HepG2 (cell line): Measurements from ENCODE around the gene CES1. TPM values are rescaled to one million over a fixed set of nuclear protein-coding genes. Genes with fewer than 3 reads are reported as not detected.

Experiments used
- ATAC-seq: fragments of 200-7000 bp; cut with Tn5 transposase; 3 replicates; pipeline ENCODE4 v1.9.1; 2020; ENCODE audit warnings: mild to moderate bottlenecking, moderate library complexity
- BruUV-seq: library from RNA; stranded (reverse); fragments of 400-500 nt; replicated peaks from 2 replicates; lab custom pipeline; 2021; lab: Mats Ljungman, UMichigan
- CTCF ChIA-PET: fragments of 300-600 bp; formaldehyde crosslinking; extraction: SDS; loops from one replicate; lab custom pipeline; 2021; ENCODE audit warnings: low total read pairs, inconsistent platforms, low intra/inter-chr PET ratio; lab: Yijun Ruan, JAX
- POLR2A ChIA-PET: fragments of 350-600 bp; sonication (Branson Sonifier 250); formaldehyde crosslinking; loops from one replicate; lab custom pipeline; 2020; ENCODE audit warnings: antibody characterized with exemption, inconsistent platforms; lab: Yijun Ruan, JAX
- DNase-seq: peaks from one replicate; pipeline ENCODE4 v3.0.0-alpha.2; 2015; ENCODE audit warnings: low spot score
- FAIRE-seq: peaks from 3 replicates; lab custom pipeline; 2011; peaks lifted over from hg19 to GRCh38; lab: Jason Lieb, UNC
- H2AFZ ChIP-seq: one replicate; pipeline ENCODE4 v1.6.1; 2011; ENCODE audit warnings: low read length, inconsistent platforms
- H3K27ac ChIP-seq: fragments of 300-600 bp; 3 replicates; pipeline ENCODE4 v1.8.0; 2011; ENCODE audit warnings: mixed run types, mild to moderate bottlenecking, mixed read lengths, low read length, inconsistent platforms; ENCODE audit not compliant: insufficient read depth; ENCODE audit errors: extremely low read length
- H3K27me3 ChIP-seq, 2 experiments: fragments of 200-600 bp in 1 of 2; 2 replicates in 1 of 2; 3 replicates in 1 of 2; pipeline versions ENCODE4 v1.6.0 to v1.8.0; 2011; ENCODE audit warnings: low read length in 2 of 2, mild to moderate bottlenecking in 2 of 2, moderate library complexity in 2 of 2, inconsistent platforms in 1 of 2; ENCODE audit not compliant: insufficient read depth in 2 of 2, control insufficient read depth in 1 of 2
- H3K36me3 ChIP-seq, 2 experiments: fragments of 200-600 bp in 1 of 2; replicated peaks in 1 of 2; 2 replicates in 1 of 2; 3 replicates in 1 of 2; pipeline versions ENCODE4 v1.5.1 to v1.8.0; 2011; ENCODE audit warnings: low read length in 2 of 2, inconsistent platforms in 1 of 2; ENCODE audit not compliant: insufficient read depth in 2 of 2, control insufficient read depth in 1 of 2
- H3K4me1 ChIP-seq: 2 replicates; pipeline ENCODE4 v1.5.1; 2012; ENCODE audit warnings: low read length, inconsistent platforms; ENCODE audit not compliant: insufficient read depth
- H3K4me2 ChIP-seq: 2 replicates; pipeline ENCODE4 v1.6.0; 2011; ENCODE audit warnings: low read depth, low read length, inconsistent platforms
- H3K4me3 ChIP-seq, 3 experiments: fragments of 200-600 bp in 1 of 3; sonication (generic), shearing (Covaris generic) in 1 of 3; replicated peaks in 1 of 3; 2 replicates each; pipeline ENCODE4 v1.5.1; 2011 to 2016; ENCODE audit warnings: low read length in 3 of 3, inconsistent platforms in 2 of 3, low read depth in 2 of 3, mild to moderate bottlenecking in 2 of 3, control low read depth in 1 of 3, mixed read lengths in 1 of 3; ENCODE audit not compliant: insufficient read depth in 1 of 3
- H3K79me2 ChIP-seq: one replicate; pipeline ENCODE4 v1.6.1; 2011; ENCODE audit warnings: low read length, inconsistent platforms; ENCODE audit not compliant: insufficient read depth
- H3K9ac ChIP-seq: 2 replicates; pipeline ENCODE4 v1.6.0; 2011; ENCODE audit warnings: mild to moderate bottlenecking, low read depth, low read length, inconsistent platforms; ENCODE audit not compliant: insufficient read depth
- H3K9me3 ChIP-seq: 2 replicates; pipeline ENCODE4 v1.5.1; 2012; ENCODE audit warnings: mild to moderate bottlenecking, low read length
- H4K20me1 ChIP-seq: 2 replicates; pipeline ENCODE4 v1.6.0; 2011; ENCODE audit warnings: inconsistent platforms, mild to moderate bottlenecking, low read length, moderate library complexity; ENCODE audit not compliant: insufficient read depth
- AGO2 ChIP-seq: fragments of 200-400 bp; formaldehyde crosslinking; optimal IDR thresholded peaks from 2 replicates; pipeline ENCODE3; 2017; ENCODE audit warnings: mild to moderate bottlenecking, low read depth, low read length, moderate library complexity
- ARNT ChIP-seq: fragments of 450-650 bp; IDR thresholded peaks from 2 replicates; pipeline ENCODE4 v1.6.1; 2017
- CAMTA2 ChIP-seq: sonication (generic); formaldehyde crosslinking; IDR thresholded peaks from 2 replicates; pipeline ENCODE4 v1.4.0; 2020; ENCODE audit warnings: mild to moderate bottlenecking, missing genetic modification reagents, borderline replicate concordance
- HNRNPLL ChIP-seq: fragments of 200-400 bp; formaldehyde crosslinking; IDR thresholded peaks from 2 replicates; pipeline ENCODE4 v1.6.1; 2017; ENCODE audit warnings: mild to moderate bottlenecking, low read depth, low read length; ENCODE audit not compliant: poor library complexity, severe bottlenecking
- NR2F1 ChIP-seq, 2 experiments: fragments of 450-650 bp in 1 of 2; formaldehyde crosslinking in 1 of 2; IDR thresholded peaks; 2 replicates each; pipeline versions ENCODE4 v1.5.0 to v1.6.1; 2016 to 2020; ENCODE audit warnings: mild to moderate bottlenecking in 1 of 2, missing compliant biosample characterization in 1 of 2, missing genetic modification reagents in 1 of 2, moderate library complexity in 1 of 2
- PITX1 ChIP-seq: sonication (generic); formaldehyde crosslinking; IDR thresholded peaks from 2 replicates; pipeline ENCODE4 v1.5.1; 2020; ENCODE audit warnings: mild to moderate bottlenecking, missing genetic modification reagents
- SAFB2 ChIP-seq: sonication (generic); formaldehyde crosslinking; IDR thresholded peaks from 2 replicates; pipeline ENCODE4 v1.5.1; 2020; ENCODE audit warnings: missing genetic modification reagents, low read depth, mild to moderate bottlenecking, borderline replicate concordance
- SIX4 ChIP-seq: sonication (generic); formaldehyde crosslinking; IDR thresholded peaks from 2 replicates; pipeline ENCODE4 v1.4.0; 2020; ENCODE audit warnings: missing genetic modification reagents
- TP53 ChIP-seq: sonication (generic); formaldehyde crosslinking; conservative IDR thresholded peaks from 2 replicates; pipeline ENCODE4 v1.4.0; 2020; ENCODE audit warnings: missing genetic modification reagents
- YEATS2 ChIP-seq: sonication (generic); formaldehyde crosslinking; IDR thresholded peaks from 2 replicates; pipeline ENCODE4 v1.4.0; 2020; ENCODE audit warnings: missing genetic modification reagents, borderline replicate concordance
- ZBTB42 ChIP-seq: sonication (generic); formaldehyde crosslinking; IDR thresholded peaks from 2 replicates; pipeline ENCODE4 v1.5.0; 2020; ENCODE audit warnings: mild to moderate bottlenecking, missing genetic modification reagents
- ZC3H4 ChIP-seq: sonication (generic); formaldehyde crosslinking; IDR thresholded peaks from 2 replicates; pipeline ENCODE4 v1.4.0; 2020; ENCODE audit warnings: missing genetic modification reagents, borderline replicate concordance
- ZMAT3 ChIP-seq: sonication (generic); formaldehyde crosslinking; conservative IDR thresholded peaks from 2 replicates; pipeline ENCODE4 v1.7.0; 2021; ENCODE audit warnings: missing genetic modification reagents
- ZNF766 ChIP-seq: sonication (generic); formaldehyde crosslinking; IDR thresholded peaks from 2 replicates; pipeline ENCODE4 v1.5.0; 2020; ENCODE audit warnings: missing genetic modification reagents, borderline replicate concordance
- WGBS: methylation state at CpG from one replicate; pipeline ENCODE4 v1.1.6; 2017; ENCODE audit warnings: low lambda C conversion rate; 5-methylcytosine and 5-hydroxymethylcytosine counted together
- in situ Hi-C: cut with HindIII; loops from 2 replicates; pipeline ENCODE4 v1.10.0; 2017; ENCODE audit warnings: low pct_unique_long_range_greater_than_20kb; ENCODE audit not compliant: extremely low pct_ligation_motif_present
- intact Hi-C: fragments of 100-400 bp; cut with micrococcal nuclease; formaldehyde crosslinking; loops from one replicate; pipeline ENCODE4 v1.10.0; 2022; ENCODE audit not compliant: unreplicated experiment
- polyA plus RNA-seq, 8 experiments: library from polyadenylated mRNA; depleted of rRNA in 3 of 8; stranded (reverse) in 7 of 8; unstranded in 1 of 8; fragments of >200 nt; fragmentation: Illumina TruSeq in 4 of 8; extraction: Trizol in 4 of 8; gene quantifications; 2 replicates each; pipeline versions ENCODE4 v1.2.1 to v1.2.3, GENCODE V29; 2011 to 2016; ENCODE audit warnings: low read depth in 4 of 8, missing spikeins in 1 of 8, mixed read lengths in 1 of 8; ENCODE audit not compliant: insufficient read depth in 1 of 8
- total RNA-seq, 5 experiments: library from RNA; depleted of rRNA; stranded (reverse); fragments of >200 nt; fragmentation: Illumina TruSeq; extraction: Trizol; gene quantifications; 2 replicates each; pipeline ENCODE4 v1.2.3, GENCODE V29; 2016; ENCODE audit warnings: low read depth in 1 of 5
- TF ChIP-seq, protein P1 (sequence below): sonication (generic); formaldehyde crosslinking; IDR thresholded peaks from 2 replicates; pipeline ENCODE4 v1.9.0; 2021; ENCODE audit warnings: missing genetic modification reagents, mild to moderate bottlenecking, borderline replicate concordance
- TF ChIP-seq, protein P2 (sequence below): sonication (generic); formaldehyde crosslinking; conservative IDR thresholded peaks from 2 replicates; pipeline ENCODE4 v1.4.0; 2020; ENCODE audit warnings: mild to moderate bottlenecking, missing genetic modification reagents, moderate library complexity

The CES1 gene
- total and polyA plus RNA-seq, 2 of the 13 experiments (the other 11 are each of a cell fraction or from before 2014, with no cell fraction given) = 136 to 198 TPM

DNA sequence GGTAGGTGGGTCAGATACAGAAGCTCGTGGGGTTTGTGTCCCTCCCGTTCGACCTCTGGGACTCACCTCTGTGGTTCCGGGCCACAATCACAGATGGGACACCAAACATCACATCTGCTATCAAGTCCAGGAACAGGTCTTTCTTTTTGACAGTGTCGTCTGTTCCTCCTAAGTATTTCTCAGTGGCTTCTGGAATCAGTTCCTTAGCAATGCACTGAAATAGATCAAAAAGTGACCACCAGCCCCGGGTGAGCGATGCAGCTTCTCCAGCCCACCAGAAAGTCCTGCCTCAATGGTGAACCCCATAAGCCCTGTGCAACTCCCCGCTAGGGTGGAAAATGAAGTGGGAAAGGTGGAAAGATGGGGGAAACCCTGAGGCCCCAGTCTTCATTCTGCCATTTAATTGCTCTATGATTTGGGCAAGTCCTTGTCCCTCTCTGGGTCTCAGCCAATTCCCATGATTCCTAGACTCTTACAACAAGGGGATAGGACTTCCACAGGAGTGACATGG lies 22.4 kb downstream of the CES1 start (continued):
- TF ChIP-seq, protein P1, sequence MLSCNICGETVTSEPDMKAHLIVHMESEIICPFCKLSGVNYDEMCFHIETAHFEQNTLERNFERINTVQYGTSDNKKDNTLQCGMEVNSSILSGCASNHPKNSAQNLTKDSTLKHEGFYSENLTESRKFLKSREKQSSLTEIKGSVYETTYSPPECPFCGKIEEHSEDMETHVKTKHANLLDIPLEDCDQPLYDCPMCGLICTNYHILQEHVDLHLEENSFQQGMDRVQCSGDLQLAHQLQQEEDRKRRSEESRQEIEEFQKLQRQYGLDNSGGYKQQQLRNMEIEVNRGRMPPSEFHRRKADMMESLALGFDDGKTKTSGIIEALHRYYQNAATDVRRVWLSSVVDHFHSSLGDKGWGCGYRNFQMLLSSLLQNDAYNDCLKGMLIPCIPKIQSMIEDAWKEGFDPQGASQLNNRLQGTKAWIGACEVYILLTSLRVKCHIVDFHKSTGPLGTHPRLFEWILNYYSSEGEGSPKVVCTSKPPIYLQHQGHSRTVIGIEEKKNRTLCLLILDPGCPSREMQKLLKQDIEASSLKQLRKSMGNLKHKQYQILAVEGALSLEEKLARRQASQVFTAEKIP (CRISPR knock-in tag) = no peak
- TF ChIP-seq CAMTA2 (no peak), YEATS2 (CRISPR knock-in tag) (no peak), NR2F1 (CRISPR knock-in tag; IDR thresholded peaks at IDR 0.05) (no peak), SAFB2 (no peak)

DNA sequence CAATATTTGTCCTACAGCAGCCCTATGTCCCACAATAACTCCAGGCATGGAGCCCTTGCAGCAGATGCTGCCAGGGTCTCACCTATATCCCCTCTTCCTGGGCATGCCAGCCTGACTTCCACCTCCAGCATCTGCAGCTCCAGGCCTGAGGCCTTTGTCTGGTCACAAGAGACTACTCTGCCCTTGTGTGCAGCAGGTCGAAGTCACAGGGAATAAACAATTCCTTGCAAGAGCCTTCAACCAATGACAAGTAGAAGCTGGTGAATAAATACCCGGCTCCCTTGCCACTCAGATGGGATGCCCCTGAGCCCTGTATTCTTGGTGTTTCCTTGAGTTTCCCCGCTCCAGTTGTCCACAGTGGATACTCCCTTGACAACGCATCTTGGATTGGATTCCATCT lies 23.0 kb downstream of the CES1 start:
- intact Hi-C loops (no loop called here), in situ Hi-C loops (no loop called here)
- no peak for ATAC-seq
- Histone ChIP-seq H3K79me2 (no peaks in the 10 kb centered on the region), H3K27me3 (no peaks in the 10 kb centered on the region), H3K9ac (no peak overlapping the region), H3K36me3 (peaks cover 2 to 14% of the 10 kb centered on the region in 2 experiments; a peak in 2 of 5 replicates), H3K27ac (no peak overlapping the region), H2AFZ (no peak overlapping the region), H3K4me3 (no peak overlapping the region), H3K4me1 (no peaks in the 10 kb centered on the region), H4K20me1 (no peaks in the 10 kb centered on the region), H3K4me2 (no peak overlapping the region), H3K9me3 (no peaks in the 10 kb centered on the region)
- no peak for DNase-seq
- no peak for FAIRE-seq
- CTCF ChIA-PET = no interaction called here
- 92% methylated on average over 4 of the region's 4 CpGs for WGBS
- TF ChIP-seq, protein P2, sequence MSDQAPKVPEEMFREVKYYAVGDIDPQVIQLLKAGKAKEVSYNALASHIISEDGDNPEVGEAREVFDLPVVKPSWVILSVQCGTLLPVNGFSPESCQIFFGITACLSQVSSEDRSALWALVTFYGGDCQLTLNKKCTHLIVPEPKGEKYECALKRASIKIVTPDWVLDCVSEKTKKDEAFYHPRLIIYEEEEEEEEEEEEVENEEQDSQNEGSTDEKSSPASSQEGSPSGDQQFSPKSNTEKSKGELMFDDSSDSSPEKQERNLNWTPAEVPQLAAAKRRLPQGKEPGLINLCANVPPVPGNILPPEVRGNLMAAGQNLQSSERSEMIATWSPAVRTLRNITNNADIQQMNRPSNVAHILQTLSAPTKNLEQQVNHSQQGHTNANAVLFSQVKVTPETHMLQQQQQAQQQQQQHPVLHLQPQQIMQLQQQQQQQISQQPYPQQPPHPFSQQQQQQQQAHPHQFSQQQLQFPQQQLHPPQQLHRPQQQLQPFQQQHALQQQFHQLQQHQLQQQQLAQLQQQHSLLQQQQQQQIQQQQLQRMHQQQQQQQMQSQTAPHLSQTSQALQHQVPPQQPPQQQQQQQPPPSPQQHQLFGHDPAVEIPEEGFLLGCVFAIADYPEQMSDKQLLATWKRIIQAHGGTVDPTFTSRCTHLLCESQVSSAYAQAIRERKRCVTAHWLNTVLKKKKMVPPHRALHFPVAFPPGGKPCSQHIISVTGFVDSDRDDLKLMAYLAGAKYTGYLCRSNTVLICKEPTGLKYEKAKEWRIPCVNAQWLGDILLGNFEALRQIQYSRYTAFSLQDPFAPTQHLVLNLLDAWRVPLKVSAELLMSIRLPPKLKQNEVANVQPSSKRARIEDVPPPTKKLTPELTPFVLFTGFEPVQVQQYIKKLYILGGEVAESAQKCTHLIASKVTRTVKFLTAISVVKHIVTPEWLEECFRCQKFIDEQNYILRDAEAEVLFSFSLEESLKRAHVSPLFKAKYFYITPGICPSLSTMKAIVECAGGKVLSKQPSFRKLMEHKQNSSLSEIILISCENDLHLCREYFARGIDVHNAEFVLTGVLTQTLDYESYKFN (CRISPR knock-in tag) = no peak
- TF ChIP-seq SIX4 (CRISPR knock-in tag) = no peak
- TF ChIP-seq ZC3H4 = no peak
- no peak for TF ChIP-seq ARNT
- no peak for TF ChIP-seq HNRNPLL
- TF ChIP-seq AGO2 = no peak
- TF ChIP-seq ZBTB42 (CRISPR knock-in tag) = no peak
- no peak for TF ChIP-seq ZMAT3
- TF ChIP-seq PITX1 (CRISPR knock-in tag) = no peak
- TF ChIP-seq TP53 = no peak
- TF ChIP-seq ZNF766 = no peak
- no TSS peak for BruUV-seq
- POLR2A ChIA-PET = no interaction called here
